ENCODE measurements around the gene GBP1. TPM values are rescaled to one million over a fixed set of nuclear protein-coding genes. Genes with fewer than 3 reads are reported as not detected.

Gene GBP1
- total and polyA plus RNA-seq, 10 of the 15 experiments (the other 5 are each of a cell fraction or from before 2014, with no cell fraction given), result 1.5 to 8.7 (median 5.0) TPM

DNA sequence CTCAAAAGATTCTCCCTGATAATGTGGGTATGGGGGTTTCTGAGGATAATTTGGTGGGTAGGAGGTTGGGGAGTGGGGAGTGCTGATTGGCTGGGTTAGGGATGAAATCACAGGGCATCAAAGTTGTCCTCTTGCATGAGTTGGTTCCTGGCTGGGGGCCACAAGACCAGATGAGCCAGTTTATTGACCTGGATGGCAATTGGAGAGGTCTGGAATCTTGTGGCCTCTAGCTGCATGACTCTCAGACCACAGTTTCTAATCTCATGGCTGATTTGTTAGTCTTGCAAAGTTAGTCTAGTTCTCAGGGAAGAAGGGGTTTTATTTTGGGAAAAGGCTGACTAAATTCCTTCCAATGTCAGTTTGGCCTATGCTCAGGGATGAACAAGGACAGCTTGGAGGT lies 3.3 kb upstream of the GBP1 start (continued):
- TF ChIP-seq, protein P1, sequence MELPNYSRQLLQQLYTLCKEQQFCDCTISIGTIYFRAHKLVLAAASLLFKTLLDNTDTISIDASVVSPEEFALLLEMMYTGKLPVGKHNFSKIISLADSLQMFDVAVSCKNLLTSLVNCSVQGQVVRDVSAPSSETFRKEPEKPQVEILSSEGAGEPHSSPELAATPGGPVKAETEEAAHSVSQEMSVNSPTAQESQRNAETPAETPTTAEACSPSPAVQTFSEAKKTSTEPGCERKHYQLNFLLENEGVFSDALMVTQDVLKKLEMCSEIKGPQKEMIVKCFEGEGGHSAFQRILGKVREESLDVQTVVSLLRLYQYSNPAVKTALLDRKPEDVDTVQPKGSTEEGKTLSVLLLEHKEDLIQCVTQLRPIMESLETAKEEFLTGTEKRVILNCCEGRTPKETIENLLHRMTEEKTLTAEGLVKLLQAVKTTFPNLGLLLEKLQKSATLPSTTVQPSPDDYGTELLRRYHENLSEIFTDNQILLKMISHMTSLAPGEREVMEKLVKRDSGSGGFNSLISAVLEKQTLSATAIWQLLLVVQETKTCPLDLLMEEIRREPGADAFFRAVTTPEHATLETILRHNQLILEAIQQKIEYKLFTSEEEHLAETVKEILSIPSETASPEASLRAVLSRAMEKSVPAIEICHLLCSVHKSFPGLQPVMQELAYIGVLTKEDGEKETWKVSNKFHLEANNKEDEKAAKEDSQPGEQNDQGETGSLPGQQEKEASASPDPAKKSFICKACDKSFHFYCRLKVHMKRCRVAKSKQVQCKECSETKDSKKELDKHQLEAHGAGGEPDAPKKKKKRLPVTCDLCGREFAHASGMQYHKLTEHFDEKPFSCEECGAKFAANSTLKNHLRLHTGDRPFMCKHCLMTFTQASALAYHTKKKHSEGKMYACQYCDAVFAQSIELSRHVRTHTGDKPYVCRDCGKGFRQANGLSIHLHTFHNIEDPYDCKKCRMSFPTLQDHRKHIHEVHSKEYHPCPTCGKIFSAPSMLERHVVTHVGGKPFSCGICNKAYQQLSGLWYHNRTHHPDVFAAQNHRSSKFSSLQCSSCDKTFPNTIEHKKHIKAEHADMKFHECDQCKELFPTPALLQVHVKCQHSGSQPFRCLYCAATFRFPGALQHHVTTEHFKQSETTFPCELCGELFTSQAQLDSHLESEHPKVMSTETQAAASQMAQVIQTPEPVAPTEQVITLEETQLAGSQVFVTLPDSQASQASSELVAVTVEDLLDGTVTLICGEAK (IDR thresholded peaks at IDR 0.05; ENCODE audit: borderline replicate concordance), result no peak

DNA sequence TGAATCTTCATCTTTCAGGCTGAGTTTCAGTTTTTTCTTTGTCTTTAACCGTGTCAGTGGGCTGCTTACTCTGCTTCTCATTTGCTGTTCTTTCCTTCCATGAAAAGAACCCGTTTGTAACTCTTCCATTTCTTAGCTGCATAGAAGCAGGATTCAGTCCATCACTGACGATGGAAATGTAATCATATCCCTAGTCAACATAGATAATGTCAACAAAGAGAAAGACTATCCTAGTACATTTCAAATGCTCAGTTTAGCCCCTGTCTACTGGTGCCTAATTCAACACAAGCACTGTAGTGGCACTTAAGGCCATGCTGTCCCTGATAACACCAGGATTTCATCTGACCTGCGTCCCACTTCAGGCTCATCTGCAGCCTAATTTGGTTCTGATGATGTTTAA lies 376 bp downstream of the GBP1 start:
- DNase-seq (ENCODE audit: low read depth, low spot score), result no peak
- peak; percentile 83 for FAIRE-seq

More for the DNA sequence above, 376 bp downstream of the GBP1 start:
- peak; percentile 73 for ATAC-seq
- RAD21 ChIA-PET (ENCODE audit: unreplicated experiment), result interaction anchor here (0.9 to 1.2 kb wide), 4 partner anchors 16 to 80 kb away, joined by 3 to 5 read pairs (median 4); no protein-coding TSS in a partner anchor
- Histone ChIP-seq H2AFZ (ENCODE audit: control insufficient read depth, low read depth, low read length) (peak overlapping the region; percentile 92), H3K4me2 (ENCODE audit: control insufficient read depth, insufficient read depth) (peak overlapping the region; percentile 82), H3K36me3 (ENCODE audit: control insufficient read depth in 2 of 2, insufficient read depth in 2 of 2, low read length in 1 of 2) (no peaks in the 10 kb centered on the region; a peak in 1 of 4 replicates), H4K20me1 (ENCODE audit: control insufficient read depth, insufficient read depth) (no peaks in the 10 kb centered on the region), H3K4me3 (peak overlapping the region; percentile 80), H3K79me2 (ENCODE audit: control insufficient read depth, insufficient read depth, low read length) (peaks cover 9% of the 10 kb centered on the region), H3K9me3 (replicated peaks; ENCODE audit: control insufficient read depth, insufficient read depth, low read length) (no peaks in the 10 kb centered on the region), H3K4me1 (ENCODE audit: control insufficient read depth, insufficient read depth, low read length) (no peaks in the 10 kb centered on the region), H3K27me3 (replicated peaks in 1 of 2; ENCODE audit: control insufficient read depth in 2 of 2, insufficient read depth in 2 of 2, low read length in 1 of 2) (no peaks in the 10 kb centered on the region), H3K9ac (ENCODE audit: control insufficient read depth, insufficient read depth, low read length) (peak overlapping the region; percentile 85), H3K27ac (ENCODE audit: control insufficient read depth, insufficient read depth) (peak overlapping the region; percentile 94)
- 13% methylated on average over 4 of the region's 4 CpGs for WGBS (ENCODE audit: insufficient coverage, insufficient replicate concordance, low lambda C conversion rate, missing lambda C conversion rate)
- POLR2A ChIA-PET, result no interaction called here
- no TSS peak for BruUV-seq (replicated peaks)
- SMC1A ChIA-PET (ENCODE audit: uncharacterized antibody, unreplicated experiment), result interaction anchor here (1.0 to 2.2 kb wide), 8 partner anchors 11 to 294 kb away, joined by 3 to 9 read pairs (median 4); partner anchors contain the start of gene GBP3
- TF ChIP-seq JUNB (IDR thresholded peaks at IDR 0.05) (no peak), TBL1XR1 (IDR thresholded peaks at IDR 0.05; ENCODE audit: low read depth, low read length) (no peak), ETV6 (conservative IDR thresholded peaks at IDR 0.05 in 1 of 2, IDR thresholded peaks at IDR 0.05 in 1 of 2; ENCODE audit: borderline replicate concordance in 1 of 2, low read depth in 1 of 2) (no peak), EZH2 (IDR thresholded peaks at IDR 0.05; ENCODE audit: borderline replicate concordance, control insufficient read depth, low read depth, low read length) (no peak), SP1 (IDR thresholded peaks at IDR 0.05; ENCODE audit: low read depth, low read length) (no peak), POLR2AphosphoS5 (IDR thresholded peaks at IDR 0.05; ENCODE audit: low read length) (0 out of 2 replicates have a peak, but pooled peaks have one; percentile 5)
- TF ChIP-seq, protein P2, sequence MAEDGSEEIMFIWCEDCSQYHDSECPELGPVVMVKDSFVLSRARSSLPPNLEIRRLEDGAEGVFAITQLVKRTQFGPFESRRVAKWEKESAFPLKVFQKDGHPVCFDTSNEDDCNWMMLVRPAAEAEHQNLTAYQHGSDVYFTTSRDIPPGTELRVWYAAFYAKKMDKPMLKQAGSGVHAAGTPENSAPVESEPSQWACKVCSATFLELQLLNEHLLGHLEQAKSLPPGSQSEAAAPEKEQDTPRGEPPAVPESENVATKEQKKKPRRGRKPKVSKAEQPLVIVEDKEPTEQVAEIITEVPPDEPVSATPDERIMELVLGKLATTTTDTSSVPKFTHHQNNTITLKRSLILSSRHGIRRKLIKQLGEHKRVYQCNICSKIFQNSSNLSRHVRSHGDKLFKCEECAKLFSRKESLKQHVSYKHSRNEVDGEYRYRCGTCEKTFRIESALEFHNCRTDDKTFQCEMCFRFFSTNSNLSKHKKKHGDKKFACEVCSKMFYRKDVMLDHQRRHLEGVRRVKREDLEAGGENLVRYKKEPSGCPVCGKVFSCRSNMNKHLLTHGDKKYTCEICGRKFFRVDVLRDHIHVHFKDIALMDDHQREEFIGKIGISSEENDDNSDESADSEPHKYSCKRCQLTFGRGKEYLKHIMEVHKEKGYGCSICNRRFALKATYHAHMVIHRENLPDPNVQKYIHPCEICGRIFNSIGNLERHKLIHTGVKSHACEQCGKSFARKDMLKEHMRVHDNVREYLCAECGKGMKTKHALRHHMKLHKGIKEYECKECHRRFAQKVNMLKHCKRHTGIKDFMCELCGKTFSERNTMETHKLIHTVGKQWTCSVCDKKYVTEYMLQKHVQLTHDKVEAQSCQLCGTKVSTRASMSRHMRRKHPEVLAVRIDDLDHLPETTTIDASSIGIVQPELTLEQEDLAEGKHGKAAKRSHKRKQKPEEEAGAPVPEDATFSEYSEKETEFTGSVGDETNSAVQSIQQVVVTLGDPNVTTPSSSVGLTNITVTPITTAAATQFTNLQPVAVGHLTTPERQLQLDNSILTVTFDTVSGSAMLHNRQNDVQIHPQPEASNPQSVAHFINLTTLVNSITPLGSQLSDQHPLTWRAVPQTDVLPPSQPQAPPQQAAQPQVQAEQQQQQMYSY (CRISPR knock-in tag; IDR thresholded peaks at IDR 0.05), result no peak
- TF ChIP-seq, protein P3, sequence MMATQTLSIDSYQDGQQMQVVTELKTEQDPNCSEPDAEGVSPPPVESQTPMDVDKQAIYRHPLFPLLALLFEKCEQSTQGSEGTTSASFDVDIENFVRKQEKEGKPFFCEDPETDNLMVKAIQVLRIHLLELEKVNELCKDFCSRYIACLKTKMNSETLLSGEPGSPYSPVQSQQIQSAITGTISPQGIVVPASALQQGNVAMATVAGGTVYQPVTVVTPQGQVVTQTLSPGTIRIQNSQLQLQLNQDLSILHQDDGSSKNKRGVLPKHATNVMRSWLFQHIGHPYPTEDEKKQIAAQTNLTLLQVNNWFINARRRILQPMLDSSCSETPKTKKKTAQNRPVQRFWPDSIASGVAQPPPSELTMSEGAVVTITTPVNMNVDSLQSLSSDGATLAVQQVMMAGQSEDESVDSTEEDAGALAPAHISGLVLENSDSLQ (IDR thresholded peaks at IDR 0.05), result no peak
- intact Hi-C loops (cut with micrococcal nuclease; ENCODE audit: unreplicated experiment) (loop anchor here (5.0 kb wide), 1 partner anchor 133 kb away; the partner anchor contains the start of gene GBP4), in situ Hi-C loops (cut with MboI) (no loop called here)
- CTCF ChIA-PET, result interaction anchor here (1.0 to 1.4 kb wide), 3 partner anchors 21 to 389 kb away, joined by 3 to 4 read pairs (median 4); no protein-coding TSS in a partner anchor
